HEK293 (cell line): ENCODE data around the gene ACAD11.

ENCODE experiments used
- GLI4 ChIP-seq: fragments of 450-650 bp; formaldehyde crosslinking; IDR thresholded peaks from 2 replicates; pipeline ENCODE4 v1.5.1; 2016; ENCODE audit warnings: missing biosample characterization, missing genetic modification characterization
- WT1 ChIP-seq: fragments of 450-650 bp; formaldehyde crosslinking; IDR thresholded peaks from 2 replicates; pipeline ENCODE4 v1.5.1; 2016; ENCODE audit warnings: missing biosample characterization, missing genetic modification characterization
- ZNF558 ChIP-seq: fragments of 450-650 bp; formaldehyde crosslinking; IDR thresholded peaks from 2 replicates; pipeline ENCODE4 v1.5.1; 2016; ENCODE audit warnings: missing biosample characterization, missing genetic modification characterization
- ZNF561 ChIP-seq: fragments of 450-650 bp; IDR thresholded peaks from 2 replicates; pipeline ENCODE4 v1.5.1; 2018; ENCODE audit warnings: missing biosample characterization, missing genetic modification characterization, borderline replicate concordance
- TF ChIP-seq, protein P1 (sequence below): fragments of 450-650 bp; formaldehyde crosslinking; IDR thresholded peaks from 2 replicates; pipeline ENCODE4 v1.5.1; 2016; ENCODE audit warnings: missing biosample characterization, missing genetic modification characterization

DNA sequence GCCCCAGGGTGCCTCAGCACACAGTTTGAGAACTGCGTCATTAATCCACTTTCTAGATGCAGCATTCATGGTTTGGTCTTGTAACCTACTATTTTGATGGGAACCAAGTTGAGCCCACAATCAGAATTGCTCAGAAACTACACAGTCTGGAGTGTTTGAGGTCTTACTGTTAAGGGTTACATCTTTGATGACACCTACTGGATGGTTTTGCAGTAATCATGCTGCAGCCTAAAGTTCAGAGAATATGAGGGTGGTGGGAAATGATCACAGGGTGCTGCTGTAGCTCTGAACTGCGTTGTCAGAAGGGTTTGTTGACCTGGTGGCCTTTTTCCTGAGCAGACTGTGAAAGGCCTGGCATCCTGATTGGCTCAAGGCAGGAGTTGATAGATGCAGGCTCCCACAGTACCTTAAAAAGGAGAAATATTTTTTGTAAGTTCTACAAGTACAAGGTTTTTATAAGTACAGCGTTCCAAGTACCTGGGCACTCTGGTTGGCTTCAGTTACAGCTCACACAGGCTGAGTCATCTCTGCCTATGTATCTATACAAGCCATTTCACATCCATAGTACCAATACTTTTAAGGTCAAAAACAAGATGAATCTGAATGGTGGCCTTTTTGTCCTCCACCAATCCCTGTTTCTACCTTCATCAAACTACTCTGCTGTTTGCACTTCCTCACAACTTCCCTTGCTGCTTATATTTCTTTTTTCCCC is 123.0 kb downstream of the ACAD11 start:
- TF ChIP-seq ZNF561 (tag by site-specific recombination) (no peak), ZNF558 (tag by site-specific recombination) (no peak), WT1 (tag by site-specific recombination) (no peak), GLI4 (tag by site-specific recombination) (no peak)
- TF ChIP-seq, protein P1, sequence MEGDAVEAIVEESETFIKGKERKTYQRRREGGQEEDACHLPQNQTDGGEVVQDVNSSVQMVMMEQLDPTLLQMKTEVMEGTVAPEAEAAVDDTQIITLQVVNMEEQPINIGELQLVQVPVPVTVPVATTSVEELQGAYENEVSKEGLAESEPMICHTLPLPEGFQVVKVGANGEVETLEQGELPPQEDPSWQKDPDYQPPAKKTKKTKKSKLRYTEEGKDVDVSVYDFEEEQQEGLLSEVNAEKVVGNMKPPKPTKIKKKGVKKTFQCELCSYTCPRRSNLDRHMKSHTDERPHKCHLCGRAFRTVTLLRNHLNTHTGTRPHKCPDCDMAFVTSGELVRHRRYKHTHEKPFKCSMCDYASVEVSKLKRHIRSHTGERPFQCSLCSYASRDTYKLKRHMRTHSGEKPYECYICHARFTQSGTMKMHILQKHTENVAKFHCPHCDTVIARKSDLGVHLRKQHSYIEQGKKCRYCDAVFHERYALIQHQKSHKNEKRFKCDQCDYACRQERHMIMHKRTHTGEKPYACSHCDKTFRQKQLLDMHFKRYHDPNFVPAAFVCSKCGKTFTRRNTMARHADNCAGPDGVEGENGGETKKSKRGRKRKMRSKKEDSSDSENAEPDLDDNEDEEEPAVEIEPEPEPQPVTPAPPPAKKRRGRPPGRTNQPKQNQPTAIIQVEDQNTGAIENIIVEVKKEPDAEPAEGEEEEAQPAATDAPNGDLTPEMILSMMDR (tag by site-specific recombination): no peak
